Smooth muscle cell (in vitro differentiated cells): ENCODE data around the gene CACHD1. TPM values are rescaled to one million over a fixed set of nuclear protein-coding genes. Genes with fewer than 3 reads are reported as not detected.

Source experiments
- DNase-seq: peaks from one replicate; lab custom pipeline; 2025; ENCODE audit not compliant: unreplicated experiment; lab: John Stamatoyannopoulos, UW
- H2AFZ ChIP-seq: fragments of 200-600 bp; sonication (generic); 2 replicates; pipeline ENCODE4 v1.6.0; 2016; ENCODE audit warnings: antibody characterized with exemption, low read depth, mild to moderate bottlenecking
- H3F3A ChIP-seq: fragments of 200-600 bp; sonication (generic); 2 replicates; pipeline ENCODE4 v1.6.0; 2017; ENCODE audit warnings: antibody characterized with exemption, low read depth
- H3K27ac ChIP-seq: fragments of 200-600 bp; sonication (generic); 2 replicates; pipeline ENCODE4 v1.5.1; 2016; ENCODE audit warnings: low read depth, mild to moderate bottlenecking
- H3K27me3 ChIP-seq: fragments of 200-600 bp; sonication (generic); 2 replicates; pipeline ENCODE4 v1.6.1; 2016; ENCODE audit warnings: low read depth, mild to moderate bottlenecking
- H3K36me3 ChIP-seq: fragments of 200-600 bp; sonication (generic); 2 replicates; pipeline ENCODE4 v1.5.1; 2016; ENCODE audit warnings: low read depth
- H3K4me1 ChIP-seq: fragments of 200-600 bp; sonication (generic); 2 replicates; pipeline ENCODE4 v1.5.1; 2016; ENCODE audit warnings: low read depth
- H3K4me2 ChIP-seq: fragments of 200-600 bp; sonication (generic); 2 replicates; pipeline ENCODE4 v1.6.0; 2016; ENCODE audit warnings: mild to moderate bottlenecking
- H3K4me3 ChIP-seq: fragments of 200-600 bp; sonication (generic); 2 replicates; pipeline ENCODE4 v1.5.1; 2016; ENCODE audit warnings: mild to moderate bottlenecking
- H3K79me2 ChIP-seq: fragments of 200-600 bp; sonication (generic); 2 replicates; pipeline ENCODE4 v1.6.0; 2016; ENCODE audit warnings: low read depth, mild to moderate bottlenecking
- H3K9ac ChIP-seq: fragments of 200-600 bp; sonication (generic); 2 replicates; pipeline ENCODE4 v1.6.0; 2016; ENCODE audit warnings: low read depth
- H3K9me3 ChIP-seq: fragments of 200-600 bp; sonication (generic); replicated peaks from 2 replicates; pipeline ENCODE4 v1.5.1; 2016; ENCODE audit warnings: low read depth
- H4K20me1 ChIP-seq: fragments of 200-600 bp; sonication (generic); 2 replicates; pipeline ENCODE4 v1.6.0; 2016; ENCODE audit warnings: low read depth
- CTCF ChIP-seq: fragments of 200-600 bp; sonication (generic); IDR thresholded peaks from 2 replicates; pipeline ENCODE4 v1.5.1; 2017; ENCODE audit warnings: borderline replicate concordance, mild to moderate bottlenecking, antibody characterized with exemption; ENCODE audit not compliant: insufficient read depth, poor library complexity, severe bottlenecking
- WGBS: methylation state at CpG from one replicate; pipeline ENCODE4 v1.1.7; 2016; ENCODE audit warnings: low lambda C conversion rate; 5-methylcytosine and 5-hydroxymethylcytosine counted together
- polyA plus RNA-seq: library from polyadenylated mRNA; unstranded; fragments of >200 nt; fragmentation: Nextera tagmentation; extraction: Ambion mirVana; gene quantifications from 2 replicates; pipeline ENCODE4 v1.2.1, GENCODE V29; 2016
- total RNA-seq: library from RNA; depleted of rRNA; stranded (reverse); fragments of >200 nt; gene quantifications from 2 replicates; pipeline ENCODE4 v1.2.3, GENCODE V29; 2014

Gene CACHD1
- total and polyA plus RNA-seq, 2 experiments from 2014 or later: 12.9 to 20.8 TPM

GRCh38 chr1:64650411-64650810 lies 180.5 kb downstream of the CACHD1 start:
- Histone ChIP-seq H3F3A (no peaks in the 10 kb centered on the region), H3K79me2 (no peaks in the 10 kb centered on the region), H3K4me1 (no peaks in the 10 kb centered on the region), H4K20me1 (no peaks in the 10 kb centered on the region), H3K4me3 (no peak overlapping the region), H3K9me3 (no peaks in the 10 kb centered on the region), H3K27ac (no peak overlapping the region), H3K9ac (no peak overlapping the region), H3K36me3 (no peaks in the 10 kb centered on the region), H2AFZ (no peak overlapping the region), H3K27me3 (no peaks in the 10 kb centered on the region), H3K4me2 (no peak overlapping the region)
- WGBS: 97% methylated on average over 2 of the region's 2 CpGs
- no peak for TF ChIP-seq CTCF
- DNase-seq: no peak

GRCh38 chr1:64651841-64652240 lies 181.9 kb downstream of the CACHD1 start:
- no peak overlapping the region for H3K4me3 ChIP-seq
- no peaks in the 10 kb centered on the region for H3K4me1 ChIP-seq
- H3K79me2 ChIP-seq: no peaks in the 10 kb centered on the region
- no peaks in the 10 kb centered on the region for H3F3A ChIP-seq
- no peak overlapping the region for H3K4me2 ChIP-seq
- no peak overlapping the region for H2AFZ ChIP-seq
- no peak for DNase-seq
- no peak overlapping the region for H3K27ac ChIP-seq
- TF ChIP-seq CTCF: no peak
- no peaks in the 10 kb centered on the region for H3K27me3 ChIP-seq
- H3K9me3 ChIP-seq: no peaks in the 10 kb centered on the region
- H3K36me3 ChIP-seq: no peaks in the 10 kb centered on the region
- no peak overlapping the region for H3K9ac ChIP-seq
- 58% methylated on average over 4 of the region's 4 CpGs for WGBS
- H4K20me1 ChIP-seq: no peaks in the 10 kb centered on the region

- Histone ChIP-seq H3K79me2 (no peaks in the 10 kb centered on the region), H3K36me3 (peaks cover 4% of the 10 kb centered on the region), H3K4me3 (no peak overlapping the region), H3K27me3 (no peaks in the 10 kb centered on the region), H3K9me3 (no peaks in the 10 kb centered on the region), H4K20me1 (no peaks in the 10 kb centered on the region), H2AFZ (no peak overlapping the region), H3K4me2 (no peak overlapping the region), H3F3A (no peaks in the 10 kb centered on the region), H3K9ac (no peak overlapping the region), H3K4me1 (no peaks in the 10 kb centered on the region), H3K27ac (no peak overlapping the region)
- 96% methylated on average over 2 of the region's 2 CpGs for WGBS
- TF ChIP-seq CTCF: no peak
- no peak for DNase-seq
Measured at GRCh38 chr1:64653466-64653865, 183.5 kb downstream of the CACHD1 start.

GRCh38 chr1:64654519-64655341 lies 184.8 kb downstream of the CACHD1 start:
- no peaks in the 10 kb centered on the region for H3K79me2 ChIP-seq
- no peak for DNase-seq
- H2AFZ ChIP-seq: no peak overlapping the region
- no peak overlapping the region for H3K4me3 ChIP-seq
- no peaks in the 10 kb centered on the region for H3K9me3 ChIP-seq
- no peaks in the 10 kb centered on the region for H3K4me1 ChIP-seq
- H3F3A ChIP-seq: no peaks in the 10 kb centered on the region
- no peak overlapping the region for H3K4me2 ChIP-seq
- WGBS: 82% methylated on average over 5 of the region's 5 CpGs
- TF ChIP-seq CTCF: no peak
- no peaks in the 10 kb centered on the region for H4K20me1 ChIP-seq
- no peaks in the 10 kb centered on the region for H3K27me3 ChIP-seq
- no peak overlapping the region for H3K9ac ChIP-seq
- no peak overlapping the region for H3K27ac ChIP-seq
- H3K36me3 ChIP-seq: peaks cover 4% of the 10 kb centered on the region
